Frontal cortex (tissue), 4 donors: ENCODE results near the gene FAM43A. TPM values are rescaled to one million over a fixed set of nuclear protein-coding genes. Genes with fewer than 3 reads are reported as not detected.

ENCODE experiments used
- DNase-seq, 2 donors: peaks; one replicate each; pipeline ENCODE4 v3.0.0; 2012; ENCODE audit warnings: low spot score in 2 of 2
- FAIRE-seq: peaks from 2 replicates; lab custom pipeline; 2012; peaks lifted over from hg19 to GRCh38; lab: Jason Lieb, UNC
- small RNA-seq: library from RNA; depleted of rRNA; stranded (forward); fragments of <200 nt; gene quantifications from one replicate; pipeline ENCODE3, GENCODE V24; 2014
- total RNA-seq: library from RNA; depleted of rRNA; stranded (reverse); fragments of >200 nt; gene quantifications from one replicate; pipeline ENCODE4 v1.2.3, GENCODE V29; 2014
- donor health status: control.
- donor health status: control.
- donor health status: control.

Gene FAM43A
- total RNA-seq, 1 donor from 2014 or later = 4.5 TPM

GRCh38 chr3:194736277-194736895 lies 50.7 kb downstream of the FAM43A start:
- FAIRE-seq (no peak), DNase-seq (no peak)

- DNase-seq (no peak), FAIRE-seq (no peak)
Measured at GRCh38 chr3:194736896-194737600, 51.4 kb downstream of the FAM43A start.

Small RNA genes within 50 kb of the gene (small RNA-seq; reads per million reads assigned to genes)
- gene AC046143.2 = not detected

Other genes with a start within 250 kb of the FAM43A start
- 146 TPM for gene ATP13A3, start 198.9 kb upstream of the FAM43A start, total RNA-seq
- gene TMEM44, start 52.5 kb upstream of the FAM43A start, total RNA-seq = 31.8 TPM
- 35.9 TPM for gene LSG1, start 13.7 kb upstream of the FAM43A start, total RNA-seq